Activated CD4-positive, alpha-beta T cell treated with anti-CD3 and anti-CD28 coated beads, Interleukin-2, amount 50 U/mL, for 48 hours (primary cell): Measurements from ENCODE around the gene RNF123.
A peak's percentile ranks its signal among the peaks of the same experiment; 100 is the strongest.

Experiments
- DNase-seq, 2 experiments: peaks; one replicate each; pipeline ENCODE4 v3.0.0-alpha.2; 2020

RNF123 gene

DNA sequence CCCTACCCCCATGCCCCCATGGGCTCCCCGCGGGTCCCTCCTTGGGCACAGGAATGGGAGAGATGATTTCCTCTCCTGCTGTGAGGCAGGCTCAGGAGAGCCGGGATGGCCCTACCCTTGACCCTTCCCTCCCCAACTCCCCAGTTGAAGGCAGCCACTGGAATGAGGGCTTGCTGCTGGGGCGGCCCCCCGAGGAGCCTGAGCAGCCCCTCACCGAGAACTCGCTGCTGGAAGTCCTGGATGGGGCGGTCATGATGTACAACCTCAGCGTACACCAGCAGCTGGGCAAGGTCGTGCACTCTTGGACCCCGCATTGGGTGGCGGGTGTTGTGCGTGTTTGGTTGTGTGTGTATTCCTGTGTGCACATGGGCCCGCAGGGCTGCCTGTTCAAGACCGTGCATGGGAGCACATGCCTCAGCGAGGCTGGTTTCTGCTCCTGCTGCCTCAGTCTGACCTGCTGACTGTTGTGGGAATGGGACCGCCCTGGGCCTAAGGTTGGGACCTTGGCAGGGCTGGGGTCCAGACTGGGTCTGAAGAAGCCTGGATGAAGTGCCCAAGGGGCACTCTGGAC is 16.1 kb downstream of the RNF123 start:
- DNase-seq = no peak

DNA sequence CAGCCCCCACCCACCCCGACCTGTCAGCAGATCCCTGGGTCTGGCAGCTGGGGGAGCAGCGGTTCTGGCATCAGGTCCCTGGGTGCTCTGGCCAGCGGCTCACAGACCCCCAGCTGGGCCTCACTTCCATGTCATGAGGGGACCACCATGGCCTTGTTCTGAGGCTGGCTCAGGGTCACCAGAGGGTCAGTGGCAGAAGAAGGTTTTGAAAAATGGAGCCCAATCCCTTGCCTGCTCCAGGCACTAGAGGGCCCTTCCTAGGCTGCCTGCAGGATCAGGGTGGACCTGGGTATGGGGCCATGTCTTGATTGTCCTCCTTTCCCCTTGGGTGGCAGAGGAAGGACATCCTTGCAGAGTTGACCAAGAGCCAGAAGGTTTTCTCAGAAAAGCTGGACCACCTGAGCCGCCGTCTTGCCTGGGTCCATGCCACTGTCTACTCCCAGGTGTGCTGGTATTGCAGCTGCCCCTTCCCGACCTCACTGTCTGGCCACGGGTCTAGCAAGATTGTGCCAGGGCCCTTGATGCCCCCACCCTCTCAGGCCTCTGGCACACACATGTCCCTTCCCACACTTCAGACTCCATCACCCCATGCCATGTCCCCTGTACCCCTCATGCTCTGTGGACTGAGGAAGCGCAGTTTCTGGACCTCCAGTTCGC is 17.2 kb downstream of the RNF123 start:
- DNase-seq = no peak

DNA sequence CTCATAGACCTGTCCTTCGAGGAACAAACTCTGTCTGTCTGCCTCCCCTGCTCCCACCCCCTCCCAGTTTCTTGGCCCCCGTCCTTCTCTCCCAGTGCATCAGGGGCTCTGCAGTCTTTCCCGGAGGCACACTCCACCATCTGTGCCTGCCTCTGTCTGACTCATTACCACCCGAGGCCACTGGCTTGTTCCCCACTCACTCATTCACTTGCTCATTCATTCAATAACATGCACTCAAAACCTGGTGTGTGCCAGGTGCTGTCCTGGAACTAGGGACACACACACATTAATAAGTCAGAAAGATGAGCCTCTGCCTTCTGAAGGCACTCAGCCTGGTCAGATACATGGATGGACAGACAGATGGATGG is 17.7 kb downstream of the RNF123 start:
- no peak for DNase-seq

DNA sequence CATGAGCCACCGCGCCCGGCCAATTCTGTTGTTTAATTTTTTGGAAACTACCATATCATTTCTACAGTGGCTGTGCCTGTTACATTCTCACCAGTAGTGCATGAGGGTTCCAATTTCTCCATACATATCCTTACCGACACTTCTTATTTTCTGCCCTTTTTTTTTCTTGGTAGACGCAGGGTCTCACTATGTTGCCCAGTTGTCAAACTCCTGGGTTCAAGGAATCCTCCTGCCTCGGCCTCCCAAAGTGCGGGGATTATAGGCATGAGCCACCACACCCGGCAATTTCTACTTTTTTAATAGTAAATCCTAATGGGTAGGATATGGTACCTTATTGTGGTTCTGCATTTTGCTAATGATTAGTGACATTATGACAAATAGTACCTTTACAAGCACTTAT is 20.5 kb downstream of the RNF123 start:
- no peak for DNase-seq

DNA sequence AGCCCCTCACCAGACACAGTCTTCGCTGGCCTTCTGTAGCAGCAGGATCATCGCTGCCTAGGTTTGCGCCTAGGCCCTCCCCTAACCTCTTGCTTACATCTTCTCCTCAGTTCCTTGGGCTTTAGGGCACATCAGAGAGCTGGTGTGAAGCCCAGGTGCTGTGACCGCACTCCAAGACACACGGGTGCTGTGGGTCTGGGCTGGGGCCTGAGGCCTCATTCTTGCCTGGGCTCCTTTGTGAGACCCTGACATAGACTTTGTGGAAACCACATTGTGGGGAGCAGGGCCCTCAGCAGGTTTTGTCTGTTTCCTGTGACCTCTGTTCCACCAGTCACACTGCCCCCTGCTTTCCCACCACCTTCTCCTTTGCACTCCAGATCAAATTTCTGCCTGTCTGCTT is 22.1 kb downstream of the RNF123 start:
- DNase-seq = no peak

DNA sequence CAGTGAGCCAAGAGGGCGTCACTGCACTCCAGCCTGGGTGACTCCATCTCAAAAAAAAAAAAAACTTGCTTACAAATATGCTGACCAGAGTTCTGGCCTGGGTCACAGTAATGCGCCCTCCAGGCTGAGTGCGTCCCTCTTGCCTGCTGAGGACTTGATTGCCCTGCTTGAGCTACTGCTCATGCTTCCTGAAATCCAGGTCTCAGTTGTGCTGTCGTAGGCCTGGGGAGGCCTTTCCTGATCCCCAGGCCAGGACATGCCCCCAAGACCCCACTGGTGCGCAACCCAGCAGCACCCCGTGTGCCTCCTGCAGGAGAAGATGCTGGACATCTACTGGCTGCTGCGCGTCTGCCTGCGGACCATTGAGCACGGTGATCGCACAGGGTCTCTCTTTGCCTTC is 22.8 kb downstream of the RNF123 start:
- no peak for DNase-seq

DNA sequence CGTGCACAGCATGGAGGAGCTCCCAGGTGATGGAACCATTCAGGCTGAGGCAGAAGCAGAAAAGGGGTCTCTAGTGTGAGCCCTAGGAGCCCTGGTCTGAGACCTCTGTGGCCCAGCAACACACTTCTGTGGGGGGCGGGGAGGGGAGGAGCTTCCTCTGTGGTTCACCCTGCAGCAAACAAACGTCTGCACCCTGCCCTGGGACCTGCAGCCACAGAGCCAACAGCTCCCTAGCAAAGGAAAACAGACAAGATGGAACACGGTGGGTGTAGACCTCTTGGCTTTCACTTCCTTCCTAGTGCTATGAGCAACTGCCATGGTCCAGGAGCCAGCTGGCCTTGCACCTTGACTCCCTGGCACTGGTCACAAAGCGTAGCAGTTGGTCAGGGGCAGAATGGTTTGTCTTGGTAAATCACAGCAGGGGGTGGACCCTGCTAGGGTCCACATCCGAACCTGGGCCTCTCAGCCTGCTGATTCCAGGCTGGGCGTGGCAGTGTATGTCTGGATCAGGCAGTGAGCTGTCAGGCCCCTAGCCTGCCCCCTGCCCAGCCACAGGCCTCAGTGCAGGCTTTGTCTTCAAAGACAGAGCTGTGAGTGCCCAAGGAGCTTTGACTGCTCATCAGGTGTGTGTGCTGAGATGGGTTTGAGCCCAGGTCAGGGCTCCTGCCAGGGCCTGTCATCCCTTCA is 23.4 kb downstream of the RNF123 start:
- DNase-seq = no peak

DNA sequence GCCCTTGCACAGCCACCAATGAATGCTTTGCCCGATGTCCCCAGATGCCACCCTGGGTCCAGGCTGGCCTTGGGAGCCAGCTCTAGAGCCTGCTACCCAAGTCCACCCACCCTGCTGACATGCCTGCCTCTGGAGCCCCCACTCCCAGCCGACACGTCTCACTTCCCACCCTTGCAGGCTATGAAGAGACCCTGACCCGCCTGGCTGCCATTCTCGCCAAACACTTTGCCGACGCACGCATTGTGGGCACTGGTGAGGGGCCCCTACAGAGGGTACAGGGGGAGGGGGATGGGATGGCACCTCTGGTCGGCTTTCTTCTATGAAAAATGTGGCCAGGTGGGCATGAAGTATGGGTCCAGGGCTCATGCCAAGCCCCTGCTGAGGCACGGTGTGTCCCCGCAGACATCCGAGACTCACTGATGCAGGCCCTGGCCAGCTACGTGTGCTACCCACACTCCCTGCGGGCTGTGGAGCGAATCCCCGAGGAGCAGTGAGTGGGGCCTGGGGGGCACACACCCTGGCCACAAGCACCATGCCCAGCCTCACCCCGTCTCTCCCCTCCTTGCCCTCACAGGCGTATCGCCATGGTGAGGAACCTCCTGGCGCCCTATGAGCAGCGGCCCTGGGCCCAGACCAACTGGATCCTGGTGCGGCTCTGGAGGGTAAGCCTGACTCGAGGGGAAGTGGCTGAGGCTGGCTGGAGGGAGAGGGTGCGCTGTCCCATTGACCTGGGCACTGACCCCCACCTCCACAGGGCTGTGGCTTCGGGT is 24.2 kb downstream of the RNF123 start:
- DNase-seq = no peak

DNA sequence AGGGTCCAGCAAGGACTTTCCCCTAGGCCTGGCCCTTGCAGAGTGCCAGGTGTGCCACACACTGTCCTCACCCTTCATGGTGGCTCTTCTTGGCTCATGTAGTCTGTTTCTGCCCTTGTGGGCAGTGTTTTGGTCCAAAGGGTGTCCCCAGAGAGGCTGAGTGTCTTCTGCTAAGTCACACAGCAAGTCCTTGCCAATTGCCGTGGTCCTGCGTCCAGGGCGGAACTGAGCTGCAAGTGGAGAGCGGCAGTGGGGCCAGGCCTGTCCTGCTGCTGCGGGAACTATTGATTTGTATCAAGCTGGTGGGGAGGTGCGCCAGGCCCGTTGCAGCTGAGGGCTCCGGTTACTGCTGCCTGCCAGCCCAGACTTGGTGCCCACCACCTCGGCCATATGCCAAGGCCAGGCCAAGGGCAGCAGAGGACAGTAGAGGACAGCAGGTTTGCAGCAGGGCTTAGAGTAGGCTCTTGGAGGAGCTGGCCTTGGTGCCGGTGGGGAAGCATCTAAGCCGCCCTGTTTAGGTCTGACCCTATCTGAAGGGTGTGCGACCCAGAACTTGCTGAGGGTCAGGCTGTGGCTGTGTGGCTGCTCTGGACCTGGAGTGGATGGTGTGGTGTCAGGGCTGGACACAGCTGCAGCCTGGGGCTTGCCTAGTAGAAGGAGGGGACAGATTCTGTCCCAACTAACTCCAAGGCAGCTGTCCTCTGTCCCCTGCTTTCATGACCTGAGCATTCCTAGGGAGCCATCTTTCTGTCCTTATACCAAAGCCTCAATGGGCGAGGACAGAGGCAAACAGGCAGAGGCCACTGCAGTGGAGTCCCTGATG is 25.6 kb downstream of the RNF123 start:
- DNase-seq = no peak

DNA sequence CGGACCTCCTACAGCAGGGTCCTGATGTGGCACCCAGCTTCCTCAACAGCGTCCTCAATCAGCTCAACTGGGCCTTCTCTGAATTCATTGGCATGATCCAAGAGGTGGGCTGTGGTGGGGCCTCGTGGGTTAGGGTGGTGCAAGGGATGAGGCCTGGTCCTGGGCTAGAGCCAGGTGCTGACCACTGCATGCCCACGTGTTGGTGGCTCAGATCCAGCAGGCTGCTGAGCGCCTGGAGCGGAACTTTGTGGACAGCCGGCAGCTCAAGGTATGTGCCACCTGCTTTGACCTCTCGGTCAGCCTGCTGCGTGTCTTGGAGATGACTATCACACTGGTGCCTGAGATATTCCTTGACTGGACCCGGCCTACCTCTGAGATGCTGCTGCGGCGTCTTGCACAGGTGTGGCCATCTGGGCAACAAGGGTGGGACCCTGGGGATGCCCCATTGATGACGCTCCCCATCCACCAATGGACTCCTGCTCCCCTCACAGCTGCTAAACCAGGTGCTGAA is 26.3 kb downstream of the RNF123 start:
- DNase-seq = no peak

DNA sequence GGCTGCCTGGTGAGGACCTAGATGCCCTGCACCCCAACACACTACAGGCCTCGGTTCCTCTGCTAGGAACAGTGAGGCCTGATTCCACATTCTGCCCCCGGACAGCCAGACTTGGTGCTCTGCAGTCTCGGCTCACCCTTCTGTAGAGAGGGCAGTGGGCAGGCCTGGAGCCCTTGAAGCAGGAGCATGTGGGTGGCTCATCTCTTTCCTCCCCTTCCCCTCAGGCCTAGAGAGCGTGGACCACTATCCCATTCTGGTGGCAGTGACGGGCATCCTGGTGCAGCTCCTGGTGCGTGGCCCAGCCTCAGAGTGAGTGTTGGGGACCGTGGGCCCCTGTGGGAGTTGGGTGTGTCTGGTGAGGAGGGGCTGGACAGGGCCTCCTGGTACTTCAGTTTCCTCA is 26.8 kb downstream of the RNF123 start:
- no peak for DNase-seq

DNA sequence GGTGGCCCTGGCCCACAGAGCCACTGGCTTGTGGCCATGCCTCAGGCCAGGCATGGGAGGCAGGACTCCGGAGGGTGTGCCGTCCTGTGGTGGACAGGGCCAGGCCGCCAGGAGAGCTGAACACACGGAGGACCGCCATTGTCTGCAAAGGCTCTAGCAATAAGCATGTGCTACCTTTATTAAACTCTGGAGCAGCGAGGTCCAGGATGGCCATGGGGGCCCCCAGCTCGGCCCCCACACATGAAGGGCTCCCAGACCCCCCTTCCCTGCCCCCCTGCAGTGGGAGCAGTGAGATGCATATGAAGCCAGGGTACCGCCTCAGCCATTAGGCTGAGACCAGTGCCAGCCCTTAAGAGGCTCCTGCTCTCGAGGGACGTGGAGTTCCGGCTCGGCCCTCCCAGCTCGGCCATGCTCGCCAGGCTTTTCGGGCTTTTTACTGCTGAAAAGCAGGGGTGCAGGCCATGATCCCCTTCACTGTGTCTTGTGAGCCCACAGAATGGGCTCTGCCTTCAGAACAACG is 27.4 kb downstream of the RNF123 start:
- no peak for DNase-seq

DNA sequence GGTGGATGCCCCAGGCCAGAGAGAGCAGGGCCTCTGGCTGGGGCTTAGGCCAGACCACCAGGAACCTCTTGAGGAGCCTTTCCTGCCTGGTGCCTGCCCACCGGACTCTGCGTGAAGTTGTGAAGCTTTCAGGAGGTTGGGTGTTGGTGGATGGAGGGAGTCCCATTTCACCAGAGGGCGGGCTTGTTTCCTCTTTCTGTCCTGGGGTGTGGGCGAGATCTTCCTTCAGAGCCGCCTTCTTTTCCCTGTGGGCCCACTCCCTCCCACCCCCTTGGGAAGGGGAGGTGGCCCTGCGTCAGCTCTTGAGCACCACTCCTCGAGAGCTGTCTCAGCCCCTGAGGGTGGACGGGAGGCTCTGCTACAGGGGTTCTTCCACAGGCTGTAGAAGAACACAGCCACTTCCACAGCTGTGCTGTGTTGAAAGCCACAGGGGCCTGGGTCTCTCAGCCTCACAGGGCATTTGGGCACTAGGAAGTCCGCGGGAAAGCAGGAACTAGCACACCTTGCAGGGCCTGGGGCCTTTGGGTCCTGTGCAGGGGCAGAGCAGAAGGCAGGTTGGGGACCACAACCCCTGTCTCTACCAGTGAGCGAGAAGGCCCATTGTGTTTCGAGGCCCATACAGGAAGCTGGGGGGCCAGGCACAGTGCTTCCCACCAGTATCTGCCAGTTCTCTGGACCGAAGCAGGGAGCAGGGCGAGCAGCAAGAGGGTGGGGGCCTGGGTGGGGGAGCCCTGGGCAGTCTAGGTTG is 28.0 kb downstream of the RNF123 start:
- no peak for DNase-seq

DNA sequence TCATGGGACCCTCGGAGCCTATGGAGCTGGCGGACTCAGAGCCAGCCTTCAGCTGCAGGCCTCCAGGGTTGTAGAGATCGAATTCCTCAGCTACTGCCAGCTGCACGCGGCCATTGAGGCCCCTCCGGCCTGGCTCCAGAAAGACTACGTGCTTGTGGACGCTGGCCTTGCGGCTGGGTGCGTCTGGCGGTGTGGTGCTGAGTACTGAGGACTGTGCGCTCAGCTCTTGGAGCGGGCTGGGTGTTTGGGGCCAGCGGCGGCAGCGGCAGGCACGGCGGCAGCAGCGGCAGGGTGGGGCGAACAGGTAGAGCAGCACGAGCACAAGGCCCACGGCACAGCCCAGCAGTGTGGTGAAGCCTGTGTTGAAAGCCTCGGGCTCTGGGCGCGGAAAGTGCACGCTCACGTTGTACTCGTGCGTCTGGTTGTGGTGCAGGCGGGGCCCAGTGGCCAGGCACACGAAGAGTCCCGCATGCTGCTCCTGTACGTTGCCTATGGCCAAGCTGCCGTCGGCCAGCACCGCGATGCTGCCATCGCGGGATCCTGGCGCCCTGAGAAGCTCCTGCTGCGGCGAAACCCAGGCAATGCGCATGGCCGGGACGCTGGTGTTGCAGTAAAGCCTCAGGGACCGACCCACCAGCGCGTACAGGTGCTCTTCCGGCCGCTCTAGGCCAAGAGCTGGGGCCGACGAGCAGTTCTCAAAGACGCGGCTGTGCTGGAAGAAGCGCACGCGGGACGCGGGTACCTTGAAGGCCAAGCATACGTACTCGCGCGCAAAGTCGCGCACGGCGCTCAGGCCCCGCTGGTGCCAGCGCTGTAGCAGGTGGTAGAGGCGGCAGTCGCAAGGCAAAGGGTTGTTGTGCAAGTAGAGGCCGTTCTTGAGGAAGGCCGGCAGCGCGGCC is 28.9 kb downstream of the RNF123 start:
- DNase-seq = no peak

DNA sequence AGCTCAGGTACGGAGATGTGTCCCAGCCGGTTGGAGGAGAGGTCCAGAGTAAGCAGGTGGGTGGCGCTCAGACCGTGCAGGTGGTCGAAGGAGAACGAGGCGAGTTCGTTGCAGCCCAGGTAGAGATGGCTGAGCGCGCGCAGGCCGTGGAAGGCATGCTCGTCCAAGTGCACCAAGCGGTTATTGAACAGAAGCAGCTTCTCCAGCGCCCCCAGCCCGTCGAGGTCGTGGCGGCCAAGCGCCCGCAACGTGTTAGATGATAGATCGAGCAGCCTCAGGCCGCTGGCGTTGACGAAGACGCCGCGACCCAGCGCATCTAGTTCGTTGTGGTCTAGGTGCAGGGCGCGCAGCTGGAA is 29.5 kb downstream of the RNF123 start:
- DNase-seq = peak in 1 of 2 experiments; percentile 30

DNA sequence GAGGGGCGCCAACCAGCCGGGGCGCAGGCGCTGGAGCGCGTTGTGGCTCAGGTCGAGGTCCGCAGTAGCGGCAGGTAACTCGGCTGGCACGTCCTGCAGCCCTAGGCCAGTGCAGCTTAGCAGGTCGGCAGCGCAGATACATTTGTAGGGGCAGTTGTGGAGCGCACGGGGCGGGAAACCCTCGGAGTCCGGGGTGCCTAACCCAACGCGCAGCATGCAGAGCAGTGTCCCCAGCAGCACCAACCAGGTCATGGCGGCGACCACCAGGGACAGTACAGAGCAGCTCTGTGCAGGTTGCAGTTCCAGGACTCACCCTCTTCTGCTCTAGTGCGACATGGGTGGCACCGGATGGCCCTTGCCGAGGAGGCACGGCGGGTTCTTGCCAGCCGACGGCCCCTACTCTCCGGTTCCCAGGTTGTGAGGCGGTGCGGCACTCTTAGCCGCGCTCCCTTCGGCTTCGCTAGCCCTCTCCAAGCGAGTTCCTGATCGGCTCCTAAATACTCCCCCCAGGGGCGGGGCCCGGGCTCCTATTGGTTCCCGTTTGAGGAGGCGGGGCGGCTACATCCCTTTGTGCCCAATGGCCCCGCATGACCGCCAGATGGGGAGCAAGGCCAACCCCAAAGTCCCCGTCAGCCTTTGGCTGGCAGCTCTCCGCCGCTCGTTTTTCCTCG is 30.0 kb downstream of the RNF123 start, which contains the start of gene AMIGO3:
AMIGO3 (minus strand) TSS at position 471 of the 671 bp plus-strand sequence; CDS start at position 252, 219 bp downstream.
- peak; percentile 94 to 96 for DNase-seq

DNA sequence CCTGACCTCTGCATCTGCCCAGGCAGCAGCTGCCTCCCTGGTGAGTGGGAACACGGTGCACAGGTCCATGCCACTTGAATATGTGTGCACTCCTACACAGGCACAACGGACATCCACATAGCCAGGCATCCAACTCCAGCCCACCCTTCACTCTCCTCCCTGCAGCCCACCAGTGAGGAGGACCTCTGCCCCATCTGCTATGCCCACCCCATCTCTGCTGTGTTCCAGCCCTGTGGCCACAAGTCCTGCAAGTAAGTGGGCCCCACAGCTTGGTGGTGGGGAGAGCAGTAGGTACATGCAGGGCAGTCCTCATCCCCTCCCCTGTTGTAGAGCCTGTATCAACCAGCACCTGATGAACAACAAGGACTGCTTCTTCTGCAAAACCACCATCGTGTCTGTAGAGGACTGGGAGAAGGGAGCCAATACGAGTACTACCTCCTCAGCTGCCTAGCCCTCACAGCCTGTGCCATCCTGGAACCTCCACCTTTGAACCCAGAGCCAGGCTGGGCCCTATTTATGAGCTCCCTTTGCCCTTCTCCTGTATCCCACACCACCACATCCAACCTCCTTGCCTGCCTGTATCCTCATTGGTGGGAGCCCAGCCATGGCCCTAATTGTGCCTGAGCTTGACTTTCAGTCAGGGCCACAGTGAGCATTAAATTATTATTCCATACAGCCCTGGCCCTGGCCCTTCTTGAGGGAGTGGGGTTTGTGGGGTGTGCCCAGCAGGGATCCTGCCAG is 31.7 kb downstream of the RNF123 start:
- DNase-seq = no peak

DNA sequence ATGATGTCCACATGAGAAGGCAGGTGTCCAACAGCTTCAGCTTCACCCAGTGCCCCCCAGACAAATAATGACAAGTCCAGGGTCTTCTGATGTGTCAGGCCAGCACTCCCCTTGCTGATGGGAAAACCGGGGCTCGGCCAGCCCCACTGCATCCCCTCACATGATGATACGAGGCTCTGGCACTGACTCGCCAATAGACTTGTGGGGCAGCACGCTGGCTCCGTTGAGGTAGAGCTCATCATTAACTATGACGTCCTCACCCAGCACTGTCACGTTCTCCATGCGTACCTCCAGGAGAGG is 32.2 kb downstream of the RNF123 start:
- no peak for DNase-seq
